ENCODE results near the gene TENT5C. TPM values are rescaled to one million over a fixed set of nuclear protein-coding genes. Genes with fewer than 3 reads are reported as not detected.

The TENT5C gene
- total RNA-seq, 1 experiment from 2014 or later, result 1.4 TPM

DNA sequence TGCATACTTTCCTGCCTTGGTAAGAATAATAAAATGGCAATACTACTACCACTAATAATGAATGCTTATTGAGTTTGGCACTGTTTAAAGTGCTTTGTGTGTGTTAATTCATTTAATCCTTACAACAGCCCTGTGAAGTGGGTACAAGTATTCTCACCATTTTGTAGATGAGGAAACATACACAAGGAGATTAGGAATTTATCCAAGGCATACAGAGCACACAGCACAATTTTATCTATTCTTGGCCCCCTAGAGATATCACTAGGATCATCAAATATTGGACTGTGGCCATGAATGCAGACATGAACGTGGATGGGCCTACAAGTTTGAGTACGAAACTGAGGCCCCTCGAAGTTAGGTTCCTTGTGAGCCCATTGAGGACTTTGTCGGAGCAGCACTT lies 39.5 kb downstream of the TENT5C start:
- no peak overlapping the region for H3K9ac ChIP-seq (ENCODE audit: low read length)
- no peaks in the 10 kb centered on the region for H3K36me3 ChIP-seq (ENCODE audit: control insufficient read depth in 1 of 2, insufficient read depth in 2 of 2, low read length in 2 of 2)
- no peaks in the 10 kb centered on the region for H4K20me1 ChIP-seq (ENCODE audit: insufficient read depth)
- no peak overlapping the region for H2AFZ ChIP-seq (ENCODE audit: low read depth, low read length, poor library complexity, severe bottlenecking)
- H3K4me1 ChIP-seq (ENCODE audit: control insufficient read depth in 1 of 2, insufficient read depth in 2 of 2, low read length in 2 of 2), result no peaks in the 10 kb centered on the region
- BruUV-seq (replicated peaks), result no TSS peak
- ATAC-seq (no peak), DNase-seq (ENCODE audit: low read depth, low spot score) (no peak)
- TF ChIP-seq TCF7L2 (IDR thresholded peaks at IDR 0.05; ENCODE audit: borderline replicate concordance, extremely low read depth, insufficient read depth, insufficient read length) (no peak), CEBPB (IDR thresholded peaks at IDR 0.05; ENCODE audit: low read depth) (no peak), SP1 (IDR thresholded peaks at IDR 0.05; ENCODE audit: low read depth) (no peak), RAD21 (IDR thresholded peaks at IDR 0.05; ENCODE audit: low read depth) (no peak), EZH2phosphoT487 (IDR thresholded peaks at IDR 0.05; ENCODE audit: borderline replicate concordance) (no peak), ZFX (IDR thresholded peaks at IDR 0.05) (no peak), SIN3A (IDR thresholded peaks at IDR 0.05; ENCODE audit: low read depth) (no peak), JUND (IDR thresholded peaks at IDR 0.05) (no peak), ZNF274 (IDR thresholded peaks at IDR 0.05; ENCODE audit: low read depth, low read length) (no peak), FOSL1 (IDR thresholded peaks at IDR 0.05; ENCODE audit: low read depth) (no peak), POLR2AphosphoS5 (IDR thresholded peaks at IDR 0.05; ENCODE audit: low read depth, low read length) (no peak), SRF (IDR thresholded peaks at IDR 0.05; ENCODE audit: low read depth) (no peak), YY1 (IDR thresholded peaks at IDR 0.05; ENCODE audit: extremely low read depth, insufficient replicate concordance, low read depth, low read length) (no peak)
- TF ChIP-seq, protein P1, sequence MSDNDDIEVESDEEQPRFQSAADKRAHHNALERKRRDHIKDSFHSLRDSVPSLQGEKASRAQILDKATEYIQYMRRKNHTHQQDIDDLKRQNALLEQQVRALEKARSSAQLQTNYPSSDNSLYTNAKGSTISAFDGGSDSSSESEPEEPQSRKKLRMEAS (IDR thresholded peaks at IDR 0.05), result no peak
- TF ChIP-seq, protein P2, sequence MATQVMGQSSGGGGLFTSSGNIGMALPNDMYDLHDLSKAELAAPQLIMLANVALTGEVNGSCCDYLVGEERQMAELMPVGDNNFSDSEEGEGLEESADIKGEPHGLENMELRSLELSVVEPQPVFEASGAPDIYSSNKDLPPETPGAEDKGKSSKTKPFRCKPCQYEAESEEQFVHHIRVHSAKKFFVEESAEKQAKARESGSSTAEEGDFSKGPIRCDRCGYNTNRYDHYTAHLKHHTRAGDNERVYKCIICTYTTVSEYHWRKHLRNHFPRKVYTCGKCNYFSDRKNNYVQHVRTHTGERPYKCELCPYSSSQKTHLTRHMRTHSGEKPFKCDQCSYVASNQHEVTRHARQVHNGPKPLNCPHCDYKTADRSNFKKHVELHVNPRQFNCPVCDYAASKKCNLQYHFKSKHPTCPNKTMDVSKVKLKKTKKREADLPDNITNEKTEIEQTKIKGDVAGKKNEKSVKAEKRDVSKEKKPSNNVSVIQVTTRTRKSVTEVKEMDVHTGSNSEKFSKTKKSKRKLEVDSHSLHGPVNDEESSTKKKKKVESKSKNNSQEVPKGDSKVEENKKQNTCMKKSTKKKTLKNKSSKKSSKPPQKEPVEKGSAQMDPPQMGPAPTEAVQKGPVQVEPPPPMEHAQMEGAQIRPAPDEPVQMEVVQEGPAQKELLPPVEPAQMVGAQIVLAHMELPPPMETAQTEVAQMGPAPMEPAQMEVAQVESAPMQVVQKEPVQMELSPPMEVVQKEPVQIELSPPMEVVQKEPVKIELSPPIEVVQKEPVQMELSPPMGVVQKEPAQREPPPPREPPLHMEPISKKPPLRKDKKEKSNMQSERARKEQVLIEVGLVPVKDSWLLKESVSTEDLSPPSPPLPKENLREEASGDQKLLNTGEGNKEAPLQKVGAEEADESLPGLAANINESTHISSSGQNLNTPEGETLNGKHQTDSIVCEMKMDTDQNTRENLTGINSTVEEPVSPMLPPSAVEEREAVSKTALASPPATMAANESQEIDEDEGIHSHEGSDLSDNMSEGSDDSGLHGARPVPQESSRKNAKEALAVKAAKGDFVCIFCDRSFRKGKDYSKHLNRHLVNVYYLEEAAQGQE (IDR thresholded peaks at IDR 0.05; ENCODE audit: low read depth), result no peak
- TF ChIP-seq, protein P3, sequence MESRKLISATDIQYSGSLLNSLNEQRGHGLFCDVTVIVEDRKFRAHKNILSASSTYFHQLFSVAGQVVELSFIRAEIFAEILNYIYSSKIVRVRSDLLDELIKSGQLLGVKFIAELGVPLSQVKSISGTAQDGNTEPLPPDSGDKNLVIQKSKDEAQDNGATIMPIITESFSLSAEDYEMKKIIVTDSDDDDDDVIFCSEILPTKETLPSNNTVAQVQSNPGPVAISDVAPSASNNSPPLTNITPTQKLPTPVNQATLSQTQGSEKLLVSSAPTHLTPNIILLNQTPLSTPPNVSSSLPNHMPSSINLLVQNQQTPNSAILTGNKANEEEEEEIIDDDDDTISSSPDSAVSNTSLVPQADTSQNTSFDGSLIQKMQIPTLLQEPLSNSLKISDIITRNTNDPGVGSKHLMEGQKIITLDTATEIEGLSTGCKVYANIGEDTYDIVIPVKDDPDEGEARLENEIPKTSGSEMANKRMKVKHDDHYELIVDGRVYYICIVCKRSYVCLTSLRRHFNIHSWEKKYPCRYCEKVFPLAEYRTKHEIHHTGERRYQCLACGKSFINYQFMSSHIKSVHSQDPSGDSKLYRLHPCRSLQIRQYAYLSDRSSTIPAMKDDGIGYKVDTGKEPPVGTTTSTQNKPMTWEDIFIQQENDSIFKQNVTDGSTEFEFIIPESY (IDR thresholded peaks at IDR 0.05; ENCODE audit: extremely low read depth, insufficient replicate concordance, low read length), result no peak
- TF ChIP-seq, protein P4, sequence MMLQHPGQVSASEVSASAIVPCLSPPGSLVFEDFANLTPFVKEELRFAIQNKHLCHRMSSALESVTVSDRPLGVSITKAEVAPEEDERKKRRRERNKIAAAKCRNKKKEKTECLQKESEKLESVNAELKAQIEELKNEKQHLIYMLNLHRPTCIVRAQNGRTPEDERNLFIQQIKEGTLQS (IDR thresholded peaks at IDR 0.05), result no peak
- TF ChIP-seq, protein P5, sequence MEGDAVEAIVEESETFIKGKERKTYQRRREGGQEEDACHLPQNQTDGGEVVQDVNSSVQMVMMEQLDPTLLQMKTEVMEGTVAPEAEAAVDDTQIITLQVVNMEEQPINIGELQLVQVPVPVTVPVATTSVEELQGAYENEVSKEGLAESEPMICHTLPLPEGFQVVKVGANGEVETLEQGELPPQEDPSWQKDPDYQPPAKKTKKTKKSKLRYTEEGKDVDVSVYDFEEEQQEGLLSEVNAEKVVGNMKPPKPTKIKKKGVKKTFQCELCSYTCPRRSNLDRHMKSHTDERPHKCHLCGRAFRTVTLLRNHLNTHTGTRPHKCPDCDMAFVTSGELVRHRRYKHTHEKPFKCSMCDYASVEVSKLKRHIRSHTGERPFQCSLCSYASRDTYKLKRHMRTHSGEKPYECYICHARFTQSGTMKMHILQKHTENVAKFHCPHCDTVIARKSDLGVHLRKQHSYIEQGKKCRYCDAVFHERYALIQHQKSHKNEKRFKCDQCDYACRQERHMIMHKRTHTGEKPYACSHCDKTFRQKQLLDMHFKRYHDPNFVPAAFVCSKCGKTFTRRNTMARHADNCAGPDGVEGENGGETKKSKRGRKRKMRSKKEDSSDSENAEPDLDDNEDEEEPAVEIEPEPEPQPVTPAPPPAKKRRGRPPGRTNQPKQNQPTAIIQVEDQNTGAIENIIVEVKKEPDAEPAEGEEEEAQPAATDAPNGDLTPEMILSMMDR (IDR thresholded peaks at IDR 0.05 in 2 of 3, conservative IDR thresholded peaks at IDR 0.05 in 1 of 3; ENCODE audit: borderline replicate concordance in 1 of 3, insufficient read depth in 1 of 3, low read depth in 2 of 3, low read length in 2 of 3), result no peak
- no peaks in the 10 kb centered on the region for H3K79me2 ChIP-seq (ENCODE audit: insufficient read depth, low read length)
- ChIA-PET RAD21 (ENCODE audit: low non-redundant PET in 1 of 2, low total read pairs in 2 of 2, uncharacterized antibody in 2 of 2, unreplicated experiment in 2 of 2) (no interaction called here), CTCF (no interaction called here), POLR2A (no interaction called here)
- intact Hi-C loops (cut with micrococcal nuclease), result no loop called here
- H3K9me3 ChIP-seq (ENCODE audit: control insufficient read depth in 1 of 2, insufficient read depth in 1 of 2, low read depth in 1 of 2, low read length in 2 of 2), result no peaks in the 10 kb centered on the region
- H3K4me3 ChIP-seq (replicated peaks in 1 of 2; ENCODE audit: low read depth in 1 of 2, low read length in 2 of 2), result no peak overlapping the region
- H3K4me2 ChIP-seq (ENCODE audit: low read length), result no peak overlapping the region
- no peaks in the 10 kb centered on the region for H3K27me3 ChIP-seq (ENCODE audit: insufficient read depth, low read length)
- H3K9me2 ChIP-seq (ENCODE audit: insufficient read depth), result no peaks in the 10 kb centered on the region
- no peak overlapping the region for H3K27ac ChIP-seq (ENCODE audit: low read depth, low read length)
